ENCODE measurements around the gene LDHAL6B.

Gene LDHAL6B

GRCh38 chr15:59221511-59222505, 15.2 kb downstream of the LDHAL6B start:
- DNase-seq, result no peak

GRCh38 chr15:59222906-59223550, 16.4 kb downstream of the LDHAL6B start:
- no peak for DNase-seq

- DNase-seq, result no peak
Measured at GRCh38 chr15:59223736-59224135, 17.1 kb downstream of the LDHAL6B start.

GRCh38 chr15:59224474-59224873, 17.8 kb downstream of the LDHAL6B start:
- DNase-seq, result no peak

GRCh38 chr15:59227021-59227420, 20.4 kb downstream of the LDHAL6B start:
- DNase-seq, result no peak

- no peak for DNase-seq
Measured at GRCh38 chr15:59229015-59229414, 22.4 kb downstream of the LDHAL6B start.

GRCh38 chr15:59229453-59229852, 22.8 kb downstream of the LDHAL6B start:
- DNase-seq, result no peak

- DNase-seq, result no peak
Measured at GRCh38 chr15:59230531-59231055, 23.9 kb downstream of the LDHAL6B start.

- DNase-seq, result no peak
Measured at GRCh38 chr15:59232476-59232875, 25.8 kb downstream of the LDHAL6B start.

GRCh38 chr15:59236394-59236793, 29.8 kb downstream of the LDHAL6B start:
- DNase-seq, result no peak

- no peak for DNase-seq
Measured at GRCh38 chr15:59237119-59237855, 30.6 kb downstream of the LDHAL6B start.

GRCh38 chr15:59237924-59238331, 31.3 kb downstream of the LDHAL6B start:
- no peak for DNase-seq

- DNase-seq, result no peak
Measured at GRCh38 chr15:59240036-59240435, 33.4 kb downstream of the LDHAL6B start.

- no peak for DNase-seq
Measured at GRCh38 chr15:59242649-59243048, 36.0 kb downstream of the LDHAL6B start.

GRCh38 chr15:59243622-59244021, 37.0 kb downstream of the LDHAL6B start:
- DNase-seq, result no peak

GRCh38 chr15:59244337-59244736, 37.7 kb downstream of the LDHAL6B start:
- no peak for DNase-seq

- DNase-seq, result no peak
Measured at GRCh38 chr15:59245559-59245958, 38.9 kb downstream of the LDHAL6B start.

GRCh38 chr15:59247364-59247763, 40.7 kb downstream of the LDHAL6B start:
- peak; percentile 21 for DNase-seq

GRCh38 chr15:59249816-59250215, 43.2 kb downstream of the LDHAL6B start:
- DNase-seq, result no peak

- no peak for DNase-seq
Measured at GRCh38 chr15:59250249-59250648, 43.6 kb downstream of the LDHAL6B start.

- no peak for DNase-seq
Measured at GRCh38 chr15:59251001-59251845, 44.6 kb downstream of the LDHAL6B start.

- DNase-seq, result no peak
Measured at GRCh38 chr15:59252137-59252536, 45.5 kb downstream of the LDHAL6B start.
